Tibial nerve (tissue), 4 donors: ENCODE results near the gene RELB.

Experiments used
- CTCF ChIP-seq, 5 experiments: fragments of 200-600 bp in 3 of 5; fragments of 450-650 bp in 2 of 5; sonication (generic) in 3 of 5; IDR thresholded peaks; one replicate each; pipeline ENCODE4 v1.5.1; 2016 to 2019; ENCODE audit warnings: antibody characterized with exemption in 5 of 5, mild to moderate bottlenecking in 3 of 5, moderate library complexity in 2 of 5
- EP300 ChIP-seq, 2 donors: sonication (generic); formaldehyde crosslinking; IDR thresholded peaks; one replicate each; pipeline ENCODE4 v1.6.1; 2017; ENCODE audit warnings: antibody characterized with exemption in 2 of 2, mild to moderate bottlenecking in 1 of 2

- TF ChIP-seq EP300 (IDR thresholded peaks at IDR 0.05) (no peak), CTCF (IDR thresholded peaks at IDR 0.05) (no peak)
Observed at GRCh38 chr19:44993526-44993925, 7.7 kb upstream of the RELB start.
